Measurements from ENCODE around the gene SEMA3D. TPM values are rescaled to one million over a fixed set of nuclear protein-coding genes. Genes with fewer than 3 reads are reported as not detected.

SEMA3D gene
- total and polyA plus RNA-seq, 4 donors = 0.53 to 49.0 (median 2.6) TPM

DNA sequence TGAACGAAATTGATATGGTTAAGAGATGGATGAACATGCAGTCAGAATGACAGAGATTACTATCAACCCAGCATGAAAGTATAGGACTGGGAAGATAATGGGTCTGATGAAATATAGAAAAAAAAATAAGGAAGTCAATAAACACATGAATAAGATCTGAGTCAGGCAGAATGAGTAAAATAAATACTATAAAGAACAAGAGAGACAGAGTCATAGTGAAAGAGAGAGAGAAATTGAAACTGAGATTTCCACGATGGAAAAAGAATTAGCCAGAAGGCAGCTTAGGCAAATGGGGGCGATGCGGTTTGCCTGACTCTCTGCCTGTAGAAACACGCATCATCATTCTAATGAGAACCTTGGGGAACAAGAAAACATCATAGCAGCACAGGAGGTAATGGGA lies 26.6 kb downstream of the SEMA3D start:
- Histone ChIP-seq H3K36me3 (ENCODE audit: control insufficient read depth in 4 of 4, insufficient read depth in 4 of 4, low read length in 4 of 4) (no peaks in the 10 kb centered on the region), H3K9ac (ENCODE audit: insufficient read depth in 1 of 2, low read length in 2 of 2) (no peak overlapping the region), H3K27me3 (ENCODE audit: control insufficient read depth in 3 of 3, insufficient read depth in 3 of 3, low read length in 2 of 3) (no peaks in the 10 kb centered on the region), H3K27ac (ENCODE audit: low read depth in 1 of 2, low read length in 1 of 2) (no peak overlapping the region), H3K9me3 (ENCODE audit: control insufficient read depth in 4 of 4, insufficient read depth in 3 of 4, low read length in 3 of 4) (peaks cover 0 to 5% (median 0%) of the 10 kb centered on the region in 4 donors), H3K4me3 (no peak overlapping the region), H3K4me1 (ENCODE audit: control insufficient read depth in 5 of 5, insufficient read depth in 5 of 5, low read length in 5 of 5) (peaks cover 0 to 6% (median 0%) of the 10 kb centered on the region in 5 donors)
- ATAC-seq (ENCODE audit: insufficient read depth, low FRiP score) = no peak
- TF ChIP-seq CTCF (IDR thresholded peaks at IDR 0.05; ENCODE audit: control extremely low read depth, extremely low read depth) = no peak
- DNase-seq = no peak
- 80 to 90% methylated on average over 5 of the region's 5 CpGs for WGBS, 2 donors

- DNase-seq (no peak), ATAC-seq (ENCODE audit: insufficient read depth, low FRiP score) (no peak)
- Histone ChIP-seq H3K9ac (ENCODE audit: insufficient read depth in 1 of 2, low read length in 2 of 2) (no peak overlapping the region), H3K27me3 (ENCODE audit: control insufficient read depth in 3 of 3, insufficient read depth in 3 of 3, low read length in 2 of 3) (no peaks in the 10 kb centered on the region), H3K4me3 (no peak overlapping the region), H3K36me3 (ENCODE audit: control insufficient read depth in 4 of 4, insufficient read depth in 4 of 4, low read length in 4 of 4) (no peaks in the 10 kb centered on the region), H3K9me3 (ENCODE audit: control insufficient read depth in 4 of 4, insufficient read depth in 3 of 4, low read length in 3 of 4) (peaks cover 0 to 5% (median 0%) of the 10 kb centered on the region in 4 donors), H3K27ac (ENCODE audit: low read depth in 1 of 2, low read length in 1 of 2) (no peak overlapping the region), H3K4me1 (ENCODE audit: control insufficient read depth in 5 of 5, insufficient read depth in 5 of 5, low read length in 5 of 5) (peaks cover 0 to 3% (median 0%) of the 10 kb centered on the region in 5 donors)
- TF ChIP-seq CTCF (IDR thresholded peaks at IDR 0.05; ENCODE audit: control extremely low read depth, extremely low read depth) = no peak
- WGBS, 2 donors = 75 to 76% methylated on average over 1 of the region's 1 CpG
These were observed 27.9 kb downstream of the SEMA3D start for GRCh38 chr7:85159003-85159402.

DNA sequence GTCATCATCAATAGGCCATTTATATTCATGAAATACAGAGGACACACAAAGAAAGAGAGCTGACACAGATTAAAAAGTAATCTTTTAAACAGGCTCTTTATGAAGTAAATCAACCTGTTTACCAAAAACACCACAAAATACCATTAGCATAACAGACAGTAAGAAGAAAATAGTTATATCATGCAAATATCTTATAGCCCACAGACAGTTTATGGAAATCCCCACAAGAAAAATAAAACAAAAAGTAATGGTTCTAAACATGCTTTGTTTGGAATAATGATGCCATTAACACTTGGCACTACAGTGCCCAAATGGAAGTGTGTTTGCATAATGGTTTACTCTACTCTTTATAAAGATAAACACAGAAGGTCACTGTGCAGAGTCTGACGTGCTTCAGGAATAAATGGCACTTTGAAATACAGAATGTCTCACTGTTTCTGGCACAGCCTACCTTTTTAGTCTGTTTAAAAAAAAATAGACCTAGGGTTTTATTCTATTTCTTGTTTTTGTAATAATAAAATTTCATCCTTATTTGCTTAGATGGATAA lies 30.1 kb downstream of the SEMA3D start:
- WGBS, 2 donors = 32 to 65% methylated on average over 1 of the region's 1 CpG
- no peak for ATAC-seq (ENCODE audit: insufficient read depth, low FRiP score)
- no peak overlapping the region for H3K4me3 ChIP-seq
- no peak overlapping the region for H3K9ac ChIP-seq (ENCODE audit: insufficient read depth in 1 of 2, low read length in 2 of 2)
- no peak overlapping the region for H3K27ac ChIP-seq (ENCODE audit: low read depth in 1 of 2, low read length in 1 of 2)
- peaks cover 0 to 9% (median 0%) of the 10 kb centered on the region in 4 donors for H3K36me3 ChIP-seq (ENCODE audit: control insufficient read depth in 4 of 4, insufficient read depth in 4 of 4, low read length in 4 of 4)
- no peak for DNase-seq
- TF ChIP-seq CTCF (IDR thresholded peaks at IDR 0.05; ENCODE audit: control extremely low read depth, extremely low read depth) = no peak
- H3K9me3 ChIP-seq (ENCODE audit: control insufficient read depth in 4 of 4, insufficient read depth in 3 of 4, low read length in 3 of 4) = peaks cover 0 to 8% (median 0%) of the 10 kb centered on the region in 4 donors
- no peaks in the 10 kb centered on the region for H3K4me1 ChIP-seq (ENCODE audit: control insufficient read depth in 5 of 5, insufficient read depth in 5 of 5, low read length in 5 of 5)
- H3K27me3 ChIP-seq (ENCODE audit: control insufficient read depth in 3 of 3, insufficient read depth in 3 of 3, low read length in 2 of 3) = no peaks in the 10 kb centered on the region
